Endothelial cell of hepatic sinusoid (primary cell): ENCODE data around the gene EPHA1.

Source experiments
- in situ Hi-C: cut with HindIII; loops from 2 replicates; pipeline ENCODE4 v1.10.0; 2017; ENCODE audit warnings: low sequenced_read_pairs

The EPHA1 gene

DNA sequence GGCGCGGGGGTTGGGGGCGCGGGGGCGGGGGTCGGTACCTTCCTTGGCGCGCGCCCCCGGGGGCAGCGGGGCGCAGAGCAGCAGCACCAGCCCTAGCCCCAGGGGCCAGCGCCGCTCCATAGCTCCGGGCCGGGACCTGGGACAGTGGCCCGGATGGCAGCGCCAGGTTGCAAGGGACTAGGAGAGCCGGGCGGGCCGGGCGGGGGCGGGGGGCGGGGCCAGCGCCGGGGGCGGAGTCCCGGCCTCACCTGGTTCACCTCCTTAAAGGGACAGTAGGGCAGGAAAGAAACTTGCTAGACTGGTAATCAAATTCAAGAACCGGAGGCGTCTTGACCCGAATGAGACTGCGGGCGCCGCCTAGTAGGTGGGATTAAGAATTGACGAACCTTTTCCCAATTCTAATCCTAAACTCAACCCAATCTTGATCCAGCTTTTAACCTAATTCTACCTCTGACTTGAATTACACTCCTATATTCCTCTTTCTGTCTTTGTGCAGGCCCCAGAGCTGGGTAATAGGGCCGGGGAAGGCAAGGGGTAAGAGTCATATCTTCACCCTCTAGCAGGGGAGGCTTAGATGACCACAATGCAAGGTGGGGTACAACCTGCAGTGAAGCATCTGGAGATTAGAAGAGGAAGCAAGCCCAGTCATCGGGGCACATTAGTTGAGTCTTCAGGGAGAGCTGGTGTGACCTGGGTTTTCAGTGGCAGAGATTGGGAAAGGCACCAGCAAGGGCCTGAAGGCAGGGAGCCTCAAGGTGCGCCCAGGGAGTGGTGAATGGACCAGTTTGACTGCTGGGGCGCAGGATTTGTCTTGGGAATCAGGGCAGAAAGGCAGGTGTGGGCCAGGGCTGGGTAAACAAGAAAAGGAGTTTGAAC lies at the start of gene EPHA1:
TSS of gene EPHA1 (minus strand) at position 171 of the 876 bp plus-strand sequence. CDS start at position 120, 51 bp downstream.
- in situ Hi-C loops = no loop called here

DNA sequence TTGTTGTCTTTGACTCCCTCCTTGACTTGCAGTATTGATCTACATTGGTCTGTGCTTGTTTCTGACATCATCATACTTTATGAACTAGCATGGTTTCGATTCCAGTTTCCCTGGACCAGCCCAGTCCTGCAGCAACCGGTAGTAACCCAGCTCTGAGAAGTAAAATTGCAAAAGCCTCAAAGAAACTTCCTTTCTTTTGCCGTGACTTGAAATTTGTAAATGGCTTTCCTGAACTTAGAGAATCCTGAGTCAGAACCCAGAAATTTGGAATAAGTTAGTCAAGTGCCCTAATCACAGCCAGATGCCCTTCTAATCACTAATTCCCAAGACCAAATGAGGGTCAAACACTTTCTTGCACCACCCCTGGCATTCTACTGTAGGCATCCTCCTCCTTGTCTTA lies 49.6 kb upstream of the EPHA1 start:
- in situ Hi-C loops = no loop called here

DNA sequence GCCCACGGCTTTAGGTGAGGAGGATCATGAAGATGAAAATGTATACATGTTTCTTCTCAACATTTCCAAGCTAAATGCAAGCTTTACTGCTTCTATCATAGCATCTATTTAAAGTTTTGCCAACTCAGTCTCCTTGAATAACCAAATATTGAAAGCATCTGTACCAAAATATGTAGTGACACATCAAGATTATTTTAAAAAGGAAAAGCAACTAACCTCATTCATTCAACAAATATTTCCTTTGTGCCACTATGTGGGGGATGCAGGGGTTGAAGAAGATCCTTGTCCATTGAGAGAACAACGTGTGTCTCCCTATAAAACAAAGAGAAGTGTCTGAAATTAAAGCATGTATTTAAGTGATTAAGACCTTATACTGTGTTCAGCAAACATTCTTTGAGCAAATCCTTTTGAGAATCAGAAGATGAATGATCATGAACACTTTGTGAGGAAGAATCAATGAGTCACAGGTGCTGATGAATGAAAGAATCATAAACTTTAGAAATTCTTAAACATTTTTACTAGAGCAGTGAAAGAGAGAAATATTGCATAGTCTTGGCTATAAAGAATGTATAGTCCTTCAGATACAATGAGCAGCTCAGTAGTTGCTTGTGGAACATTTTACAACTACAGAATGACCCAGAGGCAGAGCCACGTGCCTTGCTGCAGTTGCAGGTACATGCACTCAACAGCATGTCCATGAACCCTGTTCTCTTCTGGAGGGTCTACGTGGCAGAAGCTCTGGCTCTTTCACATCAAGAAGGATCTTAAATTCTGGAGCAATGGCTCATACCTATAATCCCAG lies 48.5 kb upstream of the EPHA1 start:
- in situ Hi-C loops = no loop called here

DNA sequence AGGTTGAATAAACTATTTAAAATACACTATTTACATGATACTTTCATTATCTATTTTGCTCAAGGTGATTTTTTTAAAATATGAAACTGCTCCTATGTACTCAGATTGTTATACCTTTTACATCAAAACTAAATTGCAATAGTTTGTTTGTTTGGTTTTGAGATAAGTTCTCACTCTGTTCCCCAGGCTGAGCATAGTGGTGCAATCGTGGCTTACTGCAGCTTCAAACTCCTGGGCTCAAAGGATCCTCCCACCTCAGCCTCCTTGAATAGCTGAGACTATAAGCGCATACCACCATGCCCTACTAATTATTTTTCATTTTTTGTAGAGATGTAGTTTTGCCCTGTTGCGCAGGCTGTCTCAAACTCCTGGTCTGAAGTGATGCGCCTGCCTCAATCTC lies 47.3 kb upstream of the EPHA1 start:
- in situ Hi-C loops = no loop called here

DNA sequence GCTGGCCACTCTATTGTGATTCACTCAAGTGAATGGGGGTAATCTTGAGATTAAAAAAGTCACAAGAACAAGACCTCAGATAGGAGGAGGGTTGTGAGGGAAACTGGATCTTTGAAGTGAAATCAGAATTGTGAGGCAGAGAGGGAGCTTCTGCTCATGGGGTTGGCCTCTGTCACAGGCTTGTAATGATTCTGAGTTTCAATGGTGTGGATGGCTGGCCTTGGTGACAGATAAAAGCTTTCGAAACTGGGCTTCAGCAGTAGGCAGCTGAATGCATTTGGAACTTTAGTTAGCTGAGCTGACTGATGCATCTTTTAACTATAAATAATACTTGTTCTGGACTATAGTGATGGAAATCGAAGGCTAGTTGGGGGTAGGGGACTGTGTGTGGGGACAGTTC lies 46.8 kb upstream of the EPHA1 start:
- in situ Hi-C loops = no loop called here

DNA sequence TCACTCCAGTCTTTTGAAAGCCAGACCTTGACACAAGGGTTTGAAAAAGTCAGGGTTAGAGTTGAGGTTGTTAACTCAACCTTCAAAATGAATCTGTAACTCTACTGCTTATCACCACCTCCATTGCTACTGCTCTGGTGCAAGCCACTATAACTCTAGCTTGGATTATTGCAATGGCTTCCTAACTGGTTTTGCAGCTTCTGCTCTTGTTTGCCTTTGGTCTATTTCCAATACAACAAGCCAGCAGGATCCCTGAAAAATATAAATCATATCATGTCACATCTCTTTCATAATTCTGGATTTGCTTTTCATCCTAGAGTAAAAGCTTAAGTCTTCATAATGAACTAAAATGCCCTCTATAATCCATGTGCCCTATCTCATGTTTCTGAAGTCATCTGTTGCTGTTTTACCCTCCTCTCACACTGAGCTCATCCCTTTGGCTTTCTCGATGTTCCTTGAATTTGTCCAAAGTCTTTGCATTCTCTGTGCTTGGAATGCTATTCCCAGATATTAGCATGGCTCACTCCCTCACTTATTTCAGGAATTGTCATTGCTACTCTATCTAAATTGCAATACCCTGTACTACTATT lies 45.5 kb upstream of the EPHA1 start:
- in situ Hi-C loops = loop anchor here (5.0 kb wide), 2 partner anchors 37 to 53 kb away; no protein-coding TSS in a partner anchor

DNA sequence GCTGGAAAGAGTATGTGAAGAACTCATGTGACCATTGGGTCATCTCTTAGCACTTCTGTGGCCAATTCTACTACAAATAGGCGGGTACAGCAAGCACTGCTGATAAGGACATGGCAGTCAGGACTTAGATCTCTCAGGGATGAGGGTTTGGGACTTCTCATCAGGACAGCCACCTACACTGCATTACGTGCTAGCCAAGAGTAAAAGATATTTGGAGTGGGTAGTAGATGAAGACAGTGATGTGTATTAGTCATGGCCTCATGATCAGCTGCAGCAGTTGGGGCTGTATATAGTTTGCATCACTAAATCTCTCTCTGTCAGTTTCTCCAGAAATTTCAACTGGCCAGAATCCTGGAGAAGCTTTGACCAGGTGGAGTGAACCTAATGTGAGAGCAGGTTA lies 43.8 kb upstream of the EPHA1 start:
- in situ Hi-C loops = loop anchor here (5.0 kb wide), 2 partner anchors 35 to 55 kb away; no protein-coding TSS in a partner anchor

DNA sequence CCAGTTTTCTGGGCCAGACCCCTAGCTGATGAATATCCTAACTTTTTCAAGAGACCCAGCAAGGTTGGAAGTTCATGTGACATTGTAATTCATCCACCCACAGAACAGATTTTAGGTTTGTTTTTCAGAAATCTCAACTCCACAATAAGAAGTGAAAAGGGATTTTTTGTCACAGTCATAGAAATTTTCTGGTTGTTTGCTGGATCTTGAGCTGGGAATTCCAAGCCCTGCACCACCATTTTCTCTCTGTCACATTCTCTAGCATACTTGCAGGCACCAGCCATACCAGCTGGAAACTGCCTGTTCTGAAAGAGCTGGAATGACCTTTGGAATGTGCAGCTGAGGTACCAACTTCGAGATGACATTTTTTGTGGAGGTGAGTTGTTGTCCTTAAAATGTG lies 43.1 kb upstream of the EPHA1 start:
- in situ Hi-C loops = loop anchor here (5.0 kb wide), 2 partner anchors 34 to 56 kb away; no protein-coding TSS in a partner anchor

DNA sequence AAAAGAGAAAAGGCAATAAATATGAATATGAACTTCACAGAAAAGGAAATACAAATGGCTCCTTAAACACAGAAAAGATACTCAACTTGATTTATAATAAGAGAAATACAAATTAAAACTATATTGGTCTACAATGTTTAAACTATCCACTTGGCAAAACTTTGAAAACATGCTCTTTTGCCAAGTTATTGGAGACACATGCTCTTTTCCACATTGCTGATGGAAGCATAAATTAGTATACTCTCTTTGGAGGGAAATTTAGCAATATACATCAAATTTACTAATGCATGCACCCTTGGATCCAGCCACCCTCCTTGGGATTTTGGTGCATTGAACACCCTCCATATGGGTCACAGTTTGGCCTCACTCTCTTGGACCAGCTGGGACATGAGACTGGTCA lies 42.5 kb upstream of the EPHA1 start:
- in situ Hi-C loops = loop anchor here (5.0 kb wide), 2 partner anchors 34 to 56 kb away; no protein-coding TSS in a partner anchor

DNA sequence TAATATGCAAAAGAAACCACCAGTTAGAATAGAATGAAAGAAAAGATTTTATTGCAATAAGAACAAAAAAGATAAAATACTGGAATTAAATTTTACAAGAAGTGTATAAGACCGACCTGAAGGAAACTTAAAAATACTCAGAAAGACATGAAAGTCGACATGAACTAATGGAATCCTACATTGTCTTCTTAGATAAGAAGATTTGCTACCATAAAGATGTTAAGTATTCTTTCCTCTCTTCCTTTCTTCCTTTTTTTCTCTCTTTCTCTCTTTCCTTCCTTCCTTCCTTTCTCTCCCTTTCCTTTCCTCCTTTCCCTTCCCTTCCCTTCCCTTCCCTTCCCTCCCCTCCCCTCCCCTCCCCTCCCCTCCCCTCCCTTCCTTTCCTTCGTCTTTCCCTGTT lies 41.1 kb upstream of the EPHA1 start:
- in situ Hi-C loops = loop anchor here (5.0 kb wide), 2 partner anchors 32 to 58 kb away; no protein-coding TSS in a partner anchor

DNA sequence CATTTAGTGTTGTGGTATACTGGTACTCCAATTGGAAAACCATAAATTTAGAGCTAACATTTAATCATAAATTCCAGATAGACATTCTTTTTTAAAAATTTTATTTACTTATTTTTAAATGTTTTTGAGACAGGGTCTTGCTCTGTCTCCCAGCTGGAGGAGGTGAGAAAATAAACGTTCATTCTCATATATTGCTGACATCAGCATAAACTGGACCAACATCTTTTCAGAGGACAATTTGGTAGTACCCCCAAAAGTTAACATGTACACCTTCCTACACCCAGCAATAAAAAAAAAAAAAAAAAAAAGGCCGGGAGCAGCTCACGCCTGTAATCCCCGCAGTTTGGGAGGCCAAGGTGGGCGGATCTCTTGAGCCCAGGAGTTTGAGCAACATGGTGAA lies 39.8 kb upstream of the EPHA1 start:
- in situ Hi-C loops = no loop called here

DNA sequence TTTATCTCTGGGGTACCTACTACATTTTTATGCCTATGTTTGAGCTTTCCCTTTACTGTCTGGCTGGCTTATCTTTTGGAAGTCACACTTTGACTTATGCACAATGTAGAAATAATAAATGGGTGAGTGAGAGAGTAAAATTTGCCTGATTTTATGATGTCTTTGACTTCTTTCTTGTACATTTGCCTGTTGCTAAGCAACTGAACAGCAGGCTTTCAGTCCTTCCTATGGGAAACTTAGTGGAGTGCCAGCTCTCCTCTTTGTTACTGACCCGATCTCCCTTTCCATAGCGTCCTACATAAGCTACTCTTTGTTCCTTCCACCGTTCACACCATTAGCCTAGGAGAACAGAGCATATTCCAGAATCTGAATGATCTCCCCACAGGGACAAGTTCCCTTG lies 38.8 kb upstream of the EPHA1 start:
- in situ Hi-C loops = no loop called here

DNA sequence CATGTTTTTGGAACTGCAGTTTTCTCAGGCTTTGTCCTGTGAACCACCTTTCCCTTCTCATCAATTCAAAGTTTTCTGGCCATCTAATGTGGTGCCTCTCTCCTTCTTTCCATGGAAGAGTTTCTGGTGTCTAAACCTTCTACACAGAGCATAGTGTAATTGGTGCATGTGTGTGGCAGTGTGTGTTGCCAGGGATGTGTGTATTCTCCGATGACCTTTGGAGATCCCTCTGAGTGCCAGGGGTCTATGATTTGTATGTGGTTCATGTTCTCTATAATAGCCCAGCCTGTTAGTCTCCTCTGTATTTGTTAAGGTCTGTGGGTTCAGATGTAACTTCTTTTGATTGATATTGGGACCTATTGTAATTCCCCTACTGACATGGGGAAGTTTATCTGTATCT lies 36.1 kb upstream of the EPHA1 start:
- in situ Hi-C loops = no loop called here

DNA sequence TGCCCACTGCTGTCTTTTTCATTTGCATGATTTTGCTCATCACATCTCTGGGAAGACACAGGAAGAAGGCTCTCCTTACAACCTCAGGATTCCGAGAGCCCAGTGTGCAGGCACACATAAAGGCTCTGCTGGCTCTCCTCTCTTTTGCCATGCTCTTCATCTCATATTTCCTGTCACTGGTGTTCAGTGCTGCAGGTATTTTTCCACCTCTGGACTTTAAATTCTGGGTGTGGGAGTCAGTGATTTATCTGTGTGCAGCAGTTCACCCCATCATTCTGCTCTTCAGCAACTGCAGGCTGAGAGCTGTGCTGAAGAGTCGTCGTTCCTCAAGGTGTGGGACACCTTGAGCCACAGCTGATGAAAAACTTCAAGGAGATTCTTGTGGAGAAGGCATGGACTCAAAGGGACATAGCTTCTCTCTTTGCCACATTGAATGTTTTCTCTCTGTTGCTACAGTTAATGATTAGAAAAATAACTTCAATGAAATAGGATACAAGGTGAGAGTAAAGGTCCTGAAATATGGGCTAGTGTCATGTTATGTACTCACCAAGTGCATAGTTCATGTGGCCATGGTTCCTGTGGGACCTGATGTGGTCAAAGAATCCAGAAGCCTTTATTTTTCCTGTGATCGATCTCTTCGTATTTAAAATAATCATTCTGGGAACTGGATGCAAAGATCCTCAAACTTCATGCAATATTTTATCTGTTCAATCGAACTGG lies 35.6 kb upstream of the EPHA1 start:
- in situ Hi-C loops = no loop called here

DNA sequence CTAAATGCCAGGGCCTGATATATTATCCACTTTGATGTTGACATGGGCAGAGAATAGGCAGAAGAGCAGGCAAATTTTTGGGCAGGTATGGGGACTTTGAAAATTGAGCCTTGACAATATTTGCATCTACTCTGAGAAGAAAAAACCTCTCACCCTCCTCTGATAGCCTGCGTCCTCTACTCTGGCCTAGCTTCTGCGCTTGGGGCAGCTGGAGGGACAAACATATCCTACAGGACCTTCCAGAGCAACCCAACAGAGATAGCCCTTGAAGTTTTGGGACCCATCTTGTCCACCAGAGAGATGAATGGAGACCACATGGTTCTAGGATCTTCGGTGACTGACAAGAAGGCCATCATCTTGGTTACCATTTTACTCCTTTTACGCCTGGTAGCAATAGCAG lies 34.5 kb upstream of the EPHA1 start, which contains the start of gene TAS2R60:
TSS of gene TAS2R60 (plus strand) at position 301 of the 400 bp plus-strand sequence. CDS start at position 301, 0 bp downstream.
- in situ Hi-C loops = no loop called here

DNA sequence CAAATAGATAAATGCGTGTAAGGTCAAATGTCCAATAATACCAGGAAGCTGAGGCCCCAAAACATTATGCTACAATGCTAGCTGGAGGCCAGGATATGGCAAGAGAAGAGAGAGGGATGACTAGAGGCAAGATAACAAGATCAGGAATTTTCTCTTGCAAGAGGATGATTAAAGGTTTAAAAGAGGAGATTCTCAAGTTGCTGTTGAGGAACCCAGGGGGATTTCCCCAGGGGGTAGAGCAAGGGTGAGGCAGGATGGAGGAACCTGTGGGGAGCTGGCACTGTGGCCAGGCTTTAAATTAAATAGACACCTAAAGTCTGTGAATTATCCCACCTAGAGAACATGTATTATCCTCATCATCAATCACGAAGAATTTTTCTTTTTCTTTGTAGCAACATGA lies 31.2 kb upstream of the EPHA1 start:
- in situ Hi-C loops = no loop called here

DNA sequence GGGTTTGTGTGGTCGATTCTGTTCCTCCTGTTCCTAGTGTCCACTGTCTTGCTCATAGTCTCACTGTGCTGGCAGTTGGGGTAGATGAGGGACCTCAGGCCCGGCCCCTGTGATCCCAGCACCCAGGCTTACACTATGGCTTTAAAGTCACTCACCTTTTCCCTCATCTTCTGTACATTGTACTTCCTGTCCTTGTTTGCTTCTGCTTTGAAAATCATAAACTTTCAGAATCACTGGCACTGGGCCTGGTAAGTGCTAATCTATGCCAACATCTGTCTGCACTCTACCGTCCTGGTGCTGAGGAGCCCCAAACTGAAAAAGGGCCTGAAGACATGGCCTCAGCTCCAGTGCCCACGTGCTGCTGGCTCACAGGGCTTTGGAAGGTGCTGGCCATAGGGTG lies 28.9 kb upstream of the EPHA1 start:
- in situ Hi-C loops = no loop called here

DNA sequence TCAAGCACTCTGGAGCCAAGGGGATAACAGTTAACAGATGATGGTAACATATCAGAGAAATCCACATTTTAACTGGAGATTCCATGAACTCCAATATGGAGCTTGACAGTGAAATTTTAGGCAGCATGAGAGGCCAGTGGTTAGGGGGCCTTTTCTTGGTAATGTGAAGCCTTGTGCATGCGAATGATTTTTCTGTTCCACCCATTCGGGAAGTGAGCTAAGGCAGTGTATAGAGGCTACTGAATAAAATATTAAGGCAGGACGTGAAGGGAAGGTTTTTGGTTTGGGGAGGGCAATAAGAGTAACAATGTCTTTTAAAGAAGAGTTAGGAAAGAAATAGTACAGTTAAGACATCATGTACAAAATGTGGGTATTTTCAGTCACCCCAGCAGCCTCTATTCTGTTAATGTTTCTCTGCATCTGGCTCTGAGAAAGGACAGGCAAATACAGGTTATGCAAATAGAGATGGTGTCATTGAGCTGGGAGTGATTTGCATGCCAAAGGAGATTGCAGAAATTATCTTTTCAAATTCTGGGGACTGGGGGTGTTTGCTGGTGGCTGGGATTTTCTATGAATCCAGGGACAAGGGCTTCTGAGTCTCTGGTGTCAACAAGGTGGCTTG lies 27.8 kb upstream of the EPHA1 start:
- in situ Hi-C loops = no loop called here

DNA sequence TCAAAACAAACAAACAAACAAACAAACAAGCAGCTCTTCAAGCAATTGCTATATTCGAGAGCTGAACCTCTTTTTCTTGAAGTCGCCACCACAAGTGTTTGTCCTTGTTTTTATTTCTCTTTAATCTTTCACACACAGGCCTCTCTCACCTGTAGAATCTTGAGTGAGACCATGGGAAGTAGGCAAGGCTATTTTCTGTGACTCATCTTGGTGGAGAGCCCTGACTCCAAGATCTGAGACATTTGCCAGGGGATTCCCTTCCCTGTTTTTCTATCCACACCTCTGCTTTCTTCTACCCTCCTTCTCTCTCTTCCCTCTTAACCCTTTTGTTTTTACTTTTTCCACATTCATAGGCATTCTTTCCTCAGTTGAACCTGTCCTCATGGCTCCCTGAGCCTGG lies 26.6 kb upstream of the EPHA1 start:
- in situ Hi-C loops = no loop called here

DNA sequence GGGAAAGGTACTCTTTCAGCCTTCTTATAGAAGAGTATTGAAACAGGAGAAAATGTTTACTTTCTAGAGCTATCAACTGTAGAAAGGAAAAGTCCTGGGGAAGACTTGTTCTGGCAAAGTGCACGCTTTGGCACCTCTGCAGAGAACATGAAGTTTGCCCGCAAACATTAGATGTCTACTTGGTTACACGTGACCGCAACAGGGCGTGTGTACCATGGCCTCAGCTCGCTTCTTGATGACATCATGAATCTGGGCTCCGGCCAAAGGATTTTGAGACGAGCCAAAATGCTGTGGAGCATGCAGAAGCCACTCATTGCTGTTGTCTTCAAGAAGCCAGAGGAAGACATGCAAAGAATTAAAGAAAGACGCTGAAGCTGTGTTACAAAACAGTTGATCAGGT lies 26.0 kb upstream of the EPHA1 start:
- in situ Hi-C loops = no loop called here
